EH (cell line): ENCODE results near the gene EDC4.
"Not testable (repeated sequence)": the region's sequence is repeated elsewhere in the genome, so short reads cannot be mapped to it uniquely, and the experiment has no call there.

Experiments used
- DNase-seq: peaks from one replicate; pipeline ENCODE4 v3.0.0-alpha.2; 2015; ENCODE audit warnings: low read depth

The EDC4 gene, protein sequence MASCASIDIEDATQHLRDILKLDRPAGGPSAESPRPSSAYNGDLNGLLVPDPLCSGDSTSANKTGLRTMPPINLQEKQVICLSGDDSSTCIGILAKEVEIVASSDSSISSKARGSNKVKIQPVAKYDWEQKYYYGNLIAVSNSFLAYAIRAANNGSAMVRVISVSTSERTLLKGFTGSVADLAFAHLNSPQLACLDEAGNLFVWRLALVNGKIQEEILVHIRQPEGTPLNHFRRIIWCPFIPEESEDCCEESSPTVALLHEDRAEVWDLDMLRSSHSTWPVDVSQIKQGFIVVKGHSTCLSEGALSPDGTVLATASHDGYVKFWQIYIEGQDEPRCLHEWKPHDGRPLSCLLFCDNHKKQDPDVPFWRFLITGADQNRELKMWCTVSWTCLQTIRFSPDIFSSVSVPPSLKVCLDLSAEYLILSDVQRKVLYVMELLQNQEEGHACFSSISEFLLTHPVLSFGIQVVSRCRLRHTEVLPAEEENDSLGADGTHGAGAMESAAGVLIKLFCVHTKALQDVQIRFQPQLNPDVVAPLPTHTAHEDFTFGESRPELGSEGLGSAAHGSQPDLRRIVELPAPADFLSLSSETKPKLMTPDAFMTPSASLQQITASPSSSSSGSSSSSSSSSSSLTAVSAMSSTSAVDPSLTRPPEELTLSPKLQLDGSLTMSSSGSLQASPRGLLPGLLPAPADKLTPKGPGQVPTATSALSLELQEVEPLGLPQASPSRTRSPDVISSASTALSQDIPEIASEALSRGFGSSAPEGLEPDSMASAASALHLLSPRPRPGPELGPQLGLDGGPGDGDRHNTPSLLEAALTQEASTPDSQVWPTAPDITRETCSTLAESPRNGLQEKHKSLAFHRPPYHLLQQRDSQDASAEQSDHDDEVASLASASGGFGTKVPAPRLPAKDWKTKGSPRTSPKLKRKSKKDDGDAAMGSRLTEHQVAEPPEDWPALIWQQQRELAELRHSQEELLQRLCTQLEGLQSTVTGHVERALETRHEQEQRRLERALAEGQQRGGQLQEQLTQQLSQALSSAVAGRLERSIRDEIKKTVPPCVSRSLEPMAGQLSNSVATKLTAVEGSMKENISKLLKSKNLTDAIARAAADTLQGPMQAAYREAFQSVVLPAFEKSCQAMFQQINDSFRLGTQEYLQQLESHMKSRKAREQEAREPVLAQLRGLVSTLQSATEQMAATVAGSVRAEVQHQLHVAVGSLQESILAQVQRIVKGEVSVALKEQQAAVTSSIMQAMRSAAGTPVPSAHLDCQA (N-terminal part only)

GRCh38 chr16:67872631-67873434 is at the start of gene EDC4:
Gene EDC4 (plus strand): TSS chr16:67873052. CDS start chr16:67873262, 210 bp downstream.
- peak; percentile 77 for DNase-seq

GRCh38 chr16:67825119-67825518 is 47.7 kb upstream of the EDC4 start:
- no peak for DNase-seq

DNA sequence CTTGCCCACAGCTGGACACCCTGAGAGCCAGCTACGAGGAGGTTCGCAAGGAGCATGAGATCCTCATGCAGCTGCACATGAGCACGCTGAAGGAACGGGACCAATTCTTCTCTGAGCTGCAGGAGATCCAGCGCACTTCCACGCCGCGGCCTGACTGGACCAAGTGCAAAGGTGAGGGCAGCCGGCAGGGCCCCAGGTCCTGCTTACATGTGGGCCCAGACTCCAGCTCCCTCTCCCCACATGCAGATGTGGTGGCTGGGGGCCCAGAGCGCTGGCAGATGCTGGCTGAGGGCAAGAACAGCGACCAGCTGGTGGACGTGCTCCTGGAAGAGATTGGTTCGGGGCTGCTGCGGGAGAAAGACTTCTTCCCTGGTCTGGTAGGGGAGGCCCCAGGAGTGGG is 46.9 kb upstream of the EDC4 start:
- DNase-seq: no peak

DNA sequence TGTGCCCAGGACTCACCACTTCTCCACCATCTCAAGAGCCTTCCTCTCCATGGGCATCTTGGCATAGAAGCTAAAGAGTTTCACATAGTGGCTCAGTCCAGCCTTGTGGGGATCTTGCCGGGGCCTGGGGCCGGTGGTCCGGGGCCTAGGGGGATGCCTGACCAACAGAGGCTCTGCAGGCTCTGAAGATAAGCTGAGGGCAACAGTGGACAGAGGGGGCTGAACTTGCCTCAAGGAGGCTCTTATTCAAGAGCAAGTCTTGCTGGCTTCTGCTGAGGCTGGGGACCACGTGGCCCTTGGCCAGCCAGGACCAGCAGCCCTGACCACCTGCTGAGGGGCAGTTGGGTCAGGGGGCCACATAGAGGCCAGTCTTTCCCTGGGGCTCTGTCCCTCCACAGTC is 44.2 kb upstream of the EDC4 start:
- no peak for DNase-seq

DNA sequence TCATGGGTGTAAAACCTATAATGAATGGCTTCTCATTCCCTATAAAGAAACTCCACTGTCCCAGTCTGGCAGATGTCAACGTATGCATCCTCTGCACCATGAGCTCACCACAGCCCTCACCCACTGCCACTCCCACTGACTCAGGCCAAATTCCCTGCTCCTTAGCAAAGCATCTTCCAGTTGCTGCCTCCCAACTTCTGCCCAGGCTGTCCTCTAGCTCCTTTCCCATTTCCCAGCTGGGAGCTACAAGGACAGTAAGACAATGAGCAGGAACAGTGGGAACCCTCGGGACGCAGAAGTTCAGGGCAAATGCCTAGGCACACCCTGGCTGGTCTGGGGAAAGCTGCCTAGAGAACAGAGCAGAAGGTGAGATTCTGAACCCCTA is 39.8 kb upstream of the EDC4 start:
- DNase-seq: peak; percentile 83

DNA sequence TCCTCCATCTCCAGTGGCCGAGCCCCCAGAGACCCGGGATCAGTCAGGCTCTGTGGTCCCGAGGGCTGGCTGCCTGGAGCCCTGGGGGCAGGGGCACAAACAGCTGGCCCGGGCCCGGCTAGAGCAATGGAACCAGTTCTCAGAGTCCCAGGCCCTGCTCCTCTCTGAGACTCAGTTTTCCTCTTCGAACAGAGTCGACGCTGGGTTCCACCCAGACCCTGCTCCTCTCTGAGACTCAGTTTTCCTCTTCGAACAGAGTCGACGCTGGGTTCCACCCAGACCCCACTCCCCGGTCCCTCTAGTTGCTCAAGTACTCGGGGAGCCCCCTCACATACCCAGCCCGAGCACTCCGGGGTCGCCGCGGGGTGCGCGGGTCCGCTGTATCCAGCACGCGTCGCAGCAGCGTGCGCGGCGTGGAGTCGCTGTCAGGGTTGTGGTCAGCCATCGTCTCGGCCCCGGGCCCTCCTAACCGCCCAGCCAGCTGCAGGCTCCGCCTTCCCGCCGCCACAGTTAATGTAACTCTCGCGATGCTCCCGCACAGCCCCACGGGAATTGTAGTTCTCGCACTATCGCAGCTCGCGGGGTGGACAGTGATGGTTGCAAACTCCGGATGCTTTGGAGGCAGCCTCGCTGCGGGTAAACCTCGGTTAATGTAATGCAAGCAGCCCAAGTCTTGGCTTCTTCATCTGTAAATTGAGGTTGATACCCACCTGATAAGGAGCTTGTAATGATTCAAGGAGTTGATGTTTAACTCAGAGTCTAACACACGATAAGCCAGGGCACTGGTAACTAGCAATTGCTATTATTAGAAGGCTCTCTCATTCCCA is 39.2 kb upstream of the EDC4 start:
- DNase-seq: peak; percentile 90

GRCh38 chr16:67834242-67834614 is 38.6 kb upstream of the EDC4 start:
- DNase-seq: no peak

DNA sequence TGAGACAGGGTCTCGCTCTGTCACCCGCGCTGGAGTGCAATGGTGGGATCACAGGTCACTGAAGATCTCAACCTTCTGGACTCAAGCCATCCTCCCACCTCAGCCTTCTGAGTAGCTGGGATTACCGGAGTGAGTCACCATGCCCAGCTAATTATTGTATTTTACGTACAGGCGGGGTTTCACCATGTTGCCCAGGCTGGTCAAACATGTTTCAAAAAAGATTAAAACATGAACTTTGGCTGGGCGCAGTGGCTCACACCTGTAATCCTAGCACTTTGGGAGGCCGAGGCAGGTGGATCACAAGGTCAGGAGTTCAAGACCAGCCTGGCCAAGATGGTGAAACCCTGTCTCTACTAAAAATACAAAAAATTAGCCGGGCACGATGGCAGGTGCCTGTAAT is 35.7 kb upstream of the EDC4 start:
- DNase-seq: not testable (repeated sequence)

DNA sequence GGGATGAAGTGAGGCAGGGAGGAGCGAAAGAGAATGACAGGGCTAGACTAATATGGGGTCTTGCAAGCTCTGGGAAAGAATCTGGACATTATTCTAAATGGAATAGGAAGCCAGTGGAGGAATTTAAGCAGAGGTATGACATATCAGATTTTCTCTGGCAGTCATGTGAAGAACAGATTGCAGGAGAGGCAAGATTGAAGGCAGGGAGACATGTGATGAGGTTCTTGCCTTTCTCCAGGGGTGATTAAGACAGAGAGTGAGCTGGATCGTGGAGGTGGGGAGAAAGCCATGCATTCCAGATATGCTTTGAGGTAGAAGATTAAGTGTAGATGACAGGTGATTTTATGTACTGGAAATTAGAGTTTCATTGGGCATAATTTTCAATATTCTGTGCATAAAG is 35.0 kb upstream of the EDC4 start:
- DNase-seq: no peak

DNA sequence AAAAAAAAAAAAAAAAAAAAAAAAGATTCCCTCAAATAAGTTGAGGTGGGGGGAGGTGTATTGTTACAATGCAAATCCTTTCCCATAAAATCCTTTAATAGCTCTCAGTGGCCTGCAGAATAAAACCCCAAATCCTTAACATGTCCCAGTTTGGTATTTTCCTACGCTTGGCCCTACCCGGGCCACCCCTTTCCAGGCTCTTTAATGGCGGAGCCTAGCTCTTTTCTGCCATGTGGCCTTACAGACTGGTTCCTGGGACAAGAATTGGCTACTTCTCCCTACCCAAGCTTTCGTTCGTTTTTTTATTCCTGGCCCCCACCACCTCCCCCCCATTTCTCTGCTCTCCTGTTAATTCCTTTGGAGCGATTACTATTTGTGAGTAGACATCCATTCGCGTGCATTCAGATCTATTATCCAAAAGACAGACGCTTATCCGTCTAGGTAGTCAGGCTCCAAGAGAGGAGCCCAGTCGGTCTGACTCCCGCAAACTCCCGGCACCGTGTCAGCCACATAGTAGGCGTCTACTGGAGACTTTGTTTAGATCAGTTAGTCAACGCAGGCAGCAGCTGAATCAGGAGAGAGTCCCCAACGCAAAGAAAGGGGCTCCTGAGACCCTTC is 31.5 kb upstream of the EDC4 start:
- DNase-seq: no peak

DNA sequence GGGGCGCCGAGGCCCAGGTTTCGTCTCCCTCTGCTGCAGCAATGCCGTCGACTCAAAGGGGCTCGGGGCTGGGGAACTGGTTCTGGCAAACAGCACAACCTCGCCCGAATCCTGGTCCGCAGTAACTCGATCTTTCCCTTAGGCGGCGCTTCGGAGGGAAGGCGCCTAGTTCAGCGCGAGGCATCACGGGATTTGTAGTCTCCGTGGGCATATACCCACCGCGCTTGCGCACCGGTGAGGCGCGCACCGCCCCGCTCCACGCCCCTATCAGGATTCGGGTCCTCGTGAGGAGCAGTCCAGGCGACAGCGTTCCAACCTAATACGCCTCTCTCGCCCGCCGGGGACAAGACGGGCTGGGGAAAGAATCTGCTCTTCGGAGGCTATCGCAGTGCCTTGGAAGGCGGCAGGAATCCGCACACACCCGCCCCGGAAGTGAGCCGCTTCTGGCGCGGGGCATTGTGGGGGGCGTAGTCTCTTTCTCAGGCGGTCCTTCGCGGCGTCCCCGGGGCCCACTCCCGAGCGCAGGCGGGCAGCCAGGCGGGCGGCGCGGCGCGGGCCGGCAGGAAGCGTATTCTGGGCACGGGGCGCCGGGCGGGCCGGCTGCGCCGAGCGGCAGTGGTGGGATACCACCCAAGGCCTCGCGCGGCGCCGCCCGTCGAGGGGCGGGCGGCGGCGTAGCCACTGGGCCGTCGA is 30.9 kb upstream of the EDC4 start, which contains the start of gene THAP11:
Gene THAP11 (plus strand): TSS at position 505 of the 693 bp plus-strand sequence. CDS start 235 bp downstream, outside the sequence.
- DNase-seq: peak; percentile 93

- peak; percentile 59 for DNase-seq
These were observed 30.1 kb upstream of the EDC4 start for GRCh38 chr16:67842509-67843342.

DNA sequence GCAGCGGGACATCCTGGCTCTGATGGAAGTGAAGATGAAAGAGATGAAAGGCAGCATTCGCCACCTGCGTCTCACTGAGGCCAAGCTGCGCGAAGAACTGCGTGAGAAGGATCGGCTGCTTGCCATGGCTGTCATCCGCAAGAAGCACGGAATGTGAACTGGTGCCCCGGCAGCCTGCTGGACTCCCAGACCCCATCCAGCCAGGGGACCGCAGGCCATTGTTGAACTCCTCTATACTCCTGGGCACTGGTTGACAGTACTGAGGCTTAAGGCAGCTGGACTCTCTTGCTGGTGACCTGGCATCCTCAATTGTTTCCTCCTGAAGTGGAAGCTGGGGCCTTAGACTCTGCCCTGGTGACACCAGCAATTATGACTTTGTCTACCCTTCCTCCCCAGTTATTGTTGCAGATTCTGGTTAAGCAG is 29.5 kb upstream of the EDC4 start:
- peak; percentile 58 for DNase-seq

GRCh38 chr16:67844497-67844896 is 28.4 kb upstream of the EDC4 start:
- DNase-seq: peak; percentile 54

GRCh38 chr16:67845291-67846062 is 27.4 kb upstream of the EDC4 start:
- no peak for DNase-seq

- DNase-seq: no peak
These were observed 26.9 kb upstream of the EDC4 start for GRCh38 chr16:67846063-67846319.

GRCh38 chr16:67846320-67847063 is 26.4 kb upstream of the EDC4 start, which contains the start of gene NUTF2:
Gene NUTF2 (plus strand): TSS chr16:67846933. CDS start chr16:67865131, 18,198 bp downstream.
- peak; percentile 93 for DNase-seq
